Measurements from ENCODE around the gene ADI1. TPM values are rescaled to one million over a fixed set of nuclear protein-coding genes. Genes with fewer than 3 reads are reported as not detected.

ADI1 gene
- total RNA-seq (2022; extraction: Qiagen RNA extraction; ENCODE audit: low read depth), result 52.0 to 66.2 TPM (median 57.2 TPM) in 5 replicates

GRCh38 chr2:3519255-3520205 lies at the start of gene ADI1:
ADI1 (minus strand) TSS chr2:3519531; CDS start chr2:3519487, 44 bp downstream.

GRCh38 chr2:3558205-3559014 lies 39.1 kb upstream of the ADI1 start, which contains the start of gene RNASEH1:
RNASEH1 (minus strand) TSS chr2:3558333; CDS start chr2:3558260, 73 bp downstream.

Other genes starting within 250 kb of the ADI1 start
- gene EIPR1, start 141.7 kb downstream of the ADI1 start, total RNA-seq (2022; extraction: Qiagen RNA extraction; ENCODE audit: low read depth), result 35.2 to 42.9 TPM (median 41.3 TPM) in 5 replicates
- 51.2 to 76.9 TPM (median 69.4 TPM) in 5 replicates for gene TRAPPC12, start 139.8 kb downstream of the ADI1 start, total RNA-seq (2022; extraction: Qiagen RNA extraction; ENCODE audit: low read depth)
- 47.1 to 67.3 TPM (median 51.4 TPM) in 5 replicates for gene RNASEH1, start 38.8 kb upstream of the ADI1 start, total RNA-seq (2022; extraction: Qiagen RNA extraction; ENCODE audit: low read depth)
- 2,963 to 4,571 TPM (median 3,090 TPM) in 5 replicates for gene RPS7, start 55.7 kb upstream of the ADI1 start, total RNA-seq (2022; extraction: Qiagen RNA extraction; ENCODE audit: low read depth)
- 0.22 to 0.84 TPM (median 0.56 TPM) in 5 replicates for gene COLEC11, start 75.6 kb upstream of the ADI1 start, total RNA-seq (2022; extraction: Qiagen RNA extraction; ENCODE audit: low read depth)
- gene ALLC, start 138.7 kb upstream of the ADI1 start, total RNA-seq (2022; extraction: Qiagen RNA extraction; ENCODE audit: low read depth), result 0.06 TPM in 1 of 5 replicates, not detected in the others
- 0.29 to 0.36 TPM in 2 of 5 replicates, not detected in the others for gene DCDC2C, start 184.0 kb upstream of the ADI1 start, total RNA-seq (2022; extraction: Qiagen RNA extraction; ENCODE audit: low read depth)

Data from A549 treated with CpdA at 1 μM for 4 hours (cell line).